SK-N-SH (cell line): ENCODE results near the gene RAB3A. TPM values are rescaled to one million over a fixed set of nuclear protein-coding genes. Genes with fewer than 3 reads are reported as not detected.

Experiments used
- CTCF ChIA-PET: fragments of 300-600, 350-600 bp; formaldehyde crosslinking; extraction: SDS; loops from one replicate; lab custom pipeline; 2021; lab: Yijun Ruan, JAX
- POLR2A ChIA-PET: fragments of 350-600 bp; sonication (Branson Sonifier 250); formaldehyde crosslinking; extraction: SDS; loops from one replicate; lab custom pipeline; 2020; ENCODE audit warnings: antibody characterized with exemption, inconsistent platforms; lab: Yijun Ruan, JAX
- DNase-seq: peaks from one replicate; pipeline ENCODE4 v3.0.0; 2012
- H2AFZ ChIP-seq: fragments of 200-600 bp; sonication (generic); 2 replicates; pipeline ENCODE4 v1.8.1; 2016; ENCODE audit warnings: antibody characterized with exemption, mild to moderate bottlenecking, low read depth
- H3F3A ChIP-seq: fragments of 200-600 bp; sonication (generic); replicated peaks from 2 replicates; pipeline ENCODE3; 2016; ENCODE audit warnings: antibody characterized with exemption, mild to moderate bottlenecking; ENCODE audit not compliant: insufficient read depth
- H3K27ac ChIP-seq, 2 experiments: fragments of 200-500 bp in 1 of 2; fragments of 200-600 bp in 1 of 2; sonication (Bioruptor generic) in 1 of 2; sonication (generic), shearing (Covaris generic) in 1 of 2; 2 replicates each; pipeline versions ENCODE4 v1.5.1 to v1.6.1; 2014 to 2016; ENCODE audit warnings: low read depth in 2 of 2, inconsistent platforms in 1 of 2, low read length in 1 of 2, mild to moderate bottlenecking in 1 of 2, mixed read lengths in 1 of 2
- H3K27me3 ChIP-seq: fragments of 200-600 bp; sonication (generic), shearing (Covaris generic); 2 replicates; pipeline ENCODE4 v1.6.1; 2016; ENCODE audit warnings: mixed run types; ENCODE audit not compliant: insufficient read depth
- H3K36me3 ChIP-seq, 2 experiments: fragments of 200-500 bp in 1 of 2; fragments of 200-600 bp in 1 of 2; sonication (Bioruptor generic) in 1 of 2; sonication (generic) in 1 of 2; replicated peaks in 1 of 2; 2 replicates each; pipeline versions ENCODE3 to v1.5.1; 2014 to 2016; ENCODE audit warnings: low read length in 1 of 2, mild to moderate bottlenecking in 1 of 2; ENCODE audit not compliant: insufficient read depth in 2 of 2, control insufficient read depth in 1 of 2
- H3K4me1 ChIP-seq, 2 experiments: fragments of 200-500 bp in 1 of 2; fragments of 200-600 bp in 1 of 2; sonication (Bioruptor generic) in 1 of 2; sonication (generic), shearing (Covaris generic) in 1 of 2; 2 replicates each; pipeline versions ENCODE4 v1.5.1 to v1.6.1; 2014 to 2016; ENCODE audit warnings: low read depth in 1 of 2, low read length in 1 of 2, mixed run types in 1 of 2; ENCODE audit not compliant: insufficient read depth in 2 of 2, control insufficient read depth in 1 of 2
- H3K4me2 ChIP-seq: fragments of 200-600 bp; sonication (generic), shearing (Covaris generic); 2 replicates; pipeline ENCODE4 v1.6.1; 2017; ENCODE audit warnings: mixed run types
- H3K4me3 ChIP-seq, 2 experiments: fragments of 200-500 bp in 1 of 2; fragments of 200-600 bp in 1 of 2; sonication (Bioruptor generic) in 1 of 2; sonication (generic), shearing (Covaris generic) in 1 of 2; 2 replicates each; pipeline versions ENCODE4 v1.5.1 to v1.8.1; 2014 to 2016; ENCODE audit warnings: low read depth in 2 of 2, inconsistent platforms in 1 of 2, low read length in 1 of 2, mild to moderate bottlenecking in 1 of 2, mixed read lengths in 1 of 2, moderate library complexity in 1 of 2
- H3K79me2 ChIP-seq: fragments of 200-600 bp; sonication (generic); 2 replicates; pipeline ENCODE4 v1.8.1; 2017; ENCODE audit warnings: mild to moderate bottlenecking; ENCODE audit not compliant: insufficient read depth
- H3K9ac ChIP-seq: fragments of 200-600 bp; sonication (generic); 2 replicates; pipeline ENCODE4 v1.6.1; 2017; ENCODE audit warnings: mixed run types
- H3K9me2 ChIP-seq: fragments of 200-600 bp; sonication (generic); 2 replicates; pipeline ENCODE4 v1.6.1; 2017; ENCODE audit warnings: mixed run types
- H3K9me3 ChIP-seq: fragments of 200-600 bp; sonication (generic); 2 replicates; pipeline ENCODE4 v1.6.1; 2017; ENCODE audit warnings: mixed run types, mild to moderate bottlenecking, moderate library complexity
- H4K20me1 ChIP-seq: fragments of 200-600 bp; sonication (generic); 2 replicates; pipeline ENCODE4 v1.6.1; 2017; ENCODE audit warnings: mild to moderate bottlenecking, mixed run types; ENCODE audit not compliant: insufficient read depth
- CHD2 ChIP-seq: fragments of 150-350 bp; IDR thresholded peaks from 2 replicates; pipeline ENCODE4 v1.6.1; 2018; ENCODE audit warnings: low read length; ENCODE audit not compliant: partially characterized antibody
- CTCF ChIP-seq: fragments of 200-600 bp; sonication (generic); IDR thresholded peaks from 2 replicates; pipeline ENCODE4 v1.6.1; 2017; ENCODE audit warnings: antibody characterized with exemption, mild to moderate bottlenecking, moderate library complexity
- EP300 ChIP-seq, 2 experiments: IDR thresholded peaks; 2 replicates each; pipeline versions ENCODE4 v1.4.0 to v1.6.1; 2012; ENCODE audit warnings: borderline replicate concordance in 1 of 2, low read depth in 1 of 2, low read length in 1 of 2
- EZH2phosphoT487 ChIP-seq: fragments of 200-600 bp; sonication (generic); IDR thresholded peaks from 2 replicates; pipeline ENCODE4 v1.6.1; 2017; ENCODE audit warnings: low read depth, mixed run types, mild to moderate bottlenecking, antibody characterized with exemption, moderate library complexity, borderline replicate concordance
- FOSL2 ChIP-seq: IDR thresholded peaks from 2 replicates; pipeline ENCODE4 v1.4.0; 2012; ENCODE audit warnings: low read depth, mild to moderate bottlenecking, moderate library complexity, borderline replicate concordance
- FOXJ3 ChIP-seq: sonication (generic); formaldehyde crosslinking; IDR thresholded peaks from 2 replicates; pipeline ENCODE4 v1.5.1; 2020; ENCODE audit warnings: mild to moderate bottlenecking, missing genetic modification reagents
- GABPA ChIP-seq: IDR thresholded peaks from 2 replicates; pipeline ENCODE4 v1.4.0; 2012; ENCODE audit warnings: low read depth, mild to moderate bottlenecking
- JUND ChIP-seq: IDR thresholded peaks from 2 replicates; pipeline ENCODE4 v1.4.0; 2012
- MAX ChIP-seq: IDR thresholded peaks from 2 replicates; pipeline ENCODE4 v1.4.0; 2012; ENCODE audit warnings: low read depth
- MXI1 ChIP-seq: IDR thresholded peaks from 2 replicates; pipeline ENCODE4 v1.6.1; 2012; ENCODE audit warnings: mild to moderate bottlenecking, low read depth, low read length, improper control_type of control experiment
- NFIC ChIP-seq: IDR thresholded peaks from 2 replicates; pipeline ENCODE4 v1.4.0; 2012; ENCODE audit warnings: borderline replicate concordance
- NRF1 ChIP-seq: IDR thresholded peaks from 2 replicates; pipeline ENCODE4 v1.6.1; 2012; ENCODE audit warnings: low read depth, mild to moderate bottlenecking, low read length
- POLR2AphosphoS5 ChIP-seq: IDR thresholded peaks from 2 replicates; pipeline ENCODE4 v1.6.1; 2012; ENCODE audit warnings: low read depth, low read length
- RAD21 ChIP-seq: IDR thresholded peaks from 2 replicates; pipeline ENCODE4 v1.6.1; 2012; ENCODE audit warnings: mild to moderate bottlenecking, low read length
- RCOR1 ChIP-seq: fragments of 150-350 bp; IDR thresholded peaks from 2 replicates; pipeline ENCODE4 v1.6.1; 2017; ENCODE audit warnings: antibody characterized with exemption, low read length
- RFX5 ChIP-seq: IDR thresholded peaks from 2 replicates; pipeline ENCODE4 v1.6.1; 2012; ENCODE audit warnings: mild to moderate bottlenecking, improper control_type of control experiment, low read length
- RXRA ChIP-seq: IDR thresholded peaks from 2 replicates; pipeline ENCODE4 v1.4.0; 2012; ENCODE audit warnings: low read depth, mild to moderate bottlenecking, borderline replicate concordance
- SIN3A ChIP-seq: IDR thresholded peaks from 2 replicates; pipeline ENCODE4 v1.6.1; 2012; ENCODE audit warnings: low read depth, mild to moderate bottlenecking, low read length, moderate library complexity, borderline replicate concordance
- SMC3 ChIP-seq: IDR thresholded peaks from 2 replicates; pipeline ENCODE4 v1.6.1; 2012; ENCODE audit warnings: low read depth, low read length, improper control_type of control experiment
- TAF1 ChIP-seq: IDR thresholded peaks from 2 replicates; pipeline ENCODE4 v1.6.1; 2012; ENCODE audit warnings: low read depth, mild to moderate bottlenecking, low read length, moderate library complexity, borderline replicate concordance
- TCF12 ChIP-seq: IDR thresholded peaks from 2 replicates; pipeline ENCODE4 v1.4.0; 2012
- TEAD4 ChIP-seq: IDR thresholded peaks from 2 replicates; pipeline ENCODE4 v1.4.0; 2012; ENCODE audit warnings: mild to moderate bottlenecking, borderline replicate concordance; ENCODE audit not compliant: insufficient read depth
- USF1 ChIP-seq: IDR thresholded peaks from 2 replicates; pipeline ENCODE4 v1.4.0; 2012; ENCODE audit warnings: low read depth, borderline replicate concordance
- USF2 ChIP-seq: fragments of 150-350 bp; IDR thresholded peaks from 2 replicates; pipeline ENCODE4 v1.6.1; 2017; ENCODE audit warnings: antibody characterized with exemption, low read length, low read depth, borderline replicate concordance
- ZBTB33 ChIP-seq: IDR thresholded peaks from 2 replicates; pipeline ENCODE4 v1.4.0; 2012; ENCODE audit warnings: low read depth, borderline replicate concordance
- WGBS: methylation state at CpG from one replicate; pipeline ENCODE4 v1.1.6; 2017; ENCODE audit warnings: low lambda C conversion rate; 5-methylcytosine and 5-hydroxymethylcytosine counted together
- polyA plus RNA-seq, 3 experiments: library from polyadenylated mRNA; depleted of rRNA; stranded (reverse); fragments of >200 nt; gene quantifications; 2 replicates each; pipeline ENCODE4 v1.2.3, GENCODE V29; 2012

The RAB3A gene
- polyA plus RNA-seq, 1 of the 3 experiments (the other 2 are of a cell fraction) = 9.7 TPM

- peak overlapping the region; percentile 43; the same call in 1 of the 2 replicates for H3K4me2 ChIP-seq
- H3K27ac ChIP-seq = peak overlapping the region; percentile 44 to 99
- no peaks in the 10 kb centered on the region for H3K9me3 ChIP-seq
- DNase-seq = peak; percentile 97
- ChIA-PET CTCF (interaction anchor here (1.3 to 1.9 kb wide), 2 partner anchors 11 to 95 kb away, joined by 5 to 6 read pairs; no protein-coding TSS in a partner anchor), POLR2A (no interaction called here)
- H3K27me3 ChIP-seq = no peaks in the 10 kb centered on the region
- H3K36me3 ChIP-seq = peaks cover 3 to 23% of the 10 kb centered on the region in 2 experiments
- peak overlapping the region; percentile 41; the same call in 1 of the 2 replicates for H3K9ac ChIP-seq
- no peaks in the 10 kb centered on the region for H3K9me2 ChIP-seq
- H3K79me2 ChIP-seq = peaks cover 45% of the 10 kb centered on the region
- H3K4me3 ChIP-seq = peak overlapping the region in 1 of 2 experiments; percentile 2; a peak in 1 of 4 replicates
- H4K20me1 ChIP-seq = peaks cover 5% of the 10 kb centered on the region; the same call in 1 of the 2 replicates
- H3K4me1 ChIP-seq = peaks cover 17 to 55% of the 10 kb centered on the region in 2 experiments; a peak in 2 of 4 replicates
- H2AFZ ChIP-seq = no peak overlapping the region
- H3F3A ChIP-seq = peaks cover 26% of the 10 kb centered on the region
- WGBS = 52% methylated on average over 6 of the region's 22 CpGs
- TF ChIP-seq GABPA (no peak), EP300 (IDR thresholded peaks at IDR 0.05; ENCODE audit: borderline replicate concordance in 1 of 2, low read depth in 1 of 2, low read length in 1 of 2) (peak; percentile 68 to 94), NFIC (peak; percentile 96), USF2 (peak; percentile 60; the same call in 1 of the 2 replicates), TAF1 (no peak), RXRA (no peak), RCOR1 (peak; percentile 31; the same call in 1 of the 2 replicates), ZBTB33 (no peak), MAX (peak; percentile 83; the same call in 1 of the 2 replicates), CHD2 (peak; percentile 72), TEAD4 (no peak), RFX5 (peak; percentile 94), EZH2phosphoT487 (no peak), CTCF (no peak), RAD21 (no peak), MXI1 (peak; percentile 84), FOSL2 (no peak), SMC3 (0 out of 2 replicates have a peak, but pooled peaks have one; percentile 2), SIN3A (no peak), NRF1 (no peak), JUND (no peak), FOXJ3 (CRISPR knock-in tag) (peak; percentile 57; the same call in 1 of the 2 replicates), TCF12 (peak; percentile 54), USF1 (peak; percentile 87), POLR2AphosphoS5 (peak; percentile 38)
These were observed 46.9 kb downstream of the RAB3A start for GRCh38 chr19:18156841-18157464.
